Stimulated activated CD8-positive, alpha-beta memory T cell treated with anti-CD3 and anti-CD28 coated beads, Interleukin-4, amount 100 ng/mL, for 4 hours (primary cell): Measurements from ENCODE around the gene SHISAL1.

Source experiments
- DNase-seq, 2 donors: peaks; one replicate each; pipeline ENCODE4 v3.0.0-alpha.2; 2020; ENCODE audit warnings: low read depth in 2 of 2, low spot score in 1 of 2

Gene SHISAL1

DNA sequence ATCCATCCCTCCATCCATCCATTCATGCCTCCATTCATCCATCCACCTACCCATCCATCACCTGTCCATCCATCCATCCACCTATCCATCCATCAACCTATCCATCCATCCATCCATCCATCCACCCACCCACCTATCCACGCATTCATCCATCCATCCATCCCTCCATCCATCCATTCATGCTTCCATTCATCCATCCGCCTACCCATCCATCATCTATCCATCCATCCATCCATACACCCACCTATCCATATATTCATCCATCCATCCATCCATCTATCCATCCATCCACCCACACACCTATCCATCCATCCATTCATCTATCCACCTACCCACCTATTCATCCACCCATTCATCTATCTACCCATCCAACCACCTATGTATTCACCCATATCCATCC lies 118.2 kb downstream of the SHISAL1 start:
- DNase-seq = no peak
